B cell (primary cell): ENCODE data around the gene CPB2. TPM values are rescaled to one million over a fixed set of nuclear protein-coding genes. Genes with fewer than 3 reads are reported as not detected.

Experiments
- ATAC-seq: fragments of 200-7000 bp; cut with Tn5 transposase; one replicate; pipeline ENCODE4 v1.10.0; 2021; ENCODE audit warnings: low read depth, mild to moderate bottlenecking, moderate number of reproducible peaks, moderate library complexity
- CTCF ChIA-PET: fragments of 350-600 bp; sonication (Branson Sonifier 250); formaldehyde crosslinking; loops from one replicate; lab custom pipeline; 2021; ENCODE audit warnings: antibody characterized with exemption, inconsistent platforms; lab: Charles Lee
- POLR2A ChIA-PET: fragments of 350-600 bp; sonication (Branson Sonifier 250); formaldehyde crosslinking; loops from one replicate; lab custom pipeline; 2021; ENCODE audit warnings: antibody characterized with exemption; lab: Charles Lee
- DNase-seq: peaks from one replicate; pipeline ENCODE4 v3.0.0; 2013
- H2AFZ ChIP-seq: 2 replicates; pipeline ENCODE4 v1.6.1; 2012; ENCODE audit warnings: mild to moderate bottlenecking, low read depth, low read length; ENCODE audit not compliant: insufficient read depth, poor library complexity, severe bottlenecking
- H3K27ac ChIP-seq, 2 donors: 1 replicate in 1 of 2; 2 replicates in 1 of 2; pipeline ENCODE4 v1.5.1; 2012 to 2013; ENCODE audit warnings: low read length in 2 of 2, mild to moderate bottlenecking in 2 of 2, moderate library complexity in 1 of 2
- H3K27me3 ChIP-seq, 4 experiments: fragments of 200-600 bp in 1 of 4; sonication (generic) in 1 of 4; replicated peaks in 1 of 4; 1 replicate in 2 of 4; 2 replicates in 2 of 4; pipeline versions ENCODE4 v1.6.1 to v1.7.0; 2013 to 2016; ENCODE audit warnings: low read length in 3 of 4, mild to moderate bottlenecking in 2 of 4, mixed read lengths in 1 of 4, moderate library complexity in 1 of 4; ENCODE audit not compliant: insufficient read depth in 4 of 4, control insufficient read depth in 3 of 4; ENCODE audit errors: control extremely low read depth in 1 of 4
- H3K36me3 ChIP-seq, 2 experiments: replicated peaks in 1 of 2; 1 replicate in 1 of 2; 2 replicates in 1 of 2; pipeline versions ENCODE4 v1.6.1 to v1.7.1; 2013; ENCODE audit warnings: low read length in 1 of 2; ENCODE audit not compliant: insufficient read depth in 2 of 2, control insufficient read depth in 1 of 2; ENCODE audit errors: control extremely low read depth in 1 of 2, extremely low read depth in 1 of 2
- H3K4me1 ChIP-seq, 2 donors: fragments of 200-600 bp in 1 of 2; sonication (generic) in 1 of 2; 1 replicate in 1 of 2; 2 replicates in 1 of 2; pipeline versions ENCODE4 v1.5.1 to v1.6.1; 2013 to 2017; ENCODE audit warnings: low read length in 2 of 2; ENCODE audit not compliant: control insufficient read depth in 2 of 2, insufficient read depth in 2 of 2
- H3K4me2 ChIP-seq: replicated peaks from 2 replicates; pipeline ENCODE3; 2012; ENCODE audit warnings: mild to moderate bottlenecking, low read depth, low read length; ENCODE audit not compliant: poor library complexity, severe bottlenecking
- H3K4me3 ChIP-seq, 5 experiments: fragments of 200-600 bp in 1 of 5; sonication (generic) in 1 of 5; 1 replicate in 3 of 5; 2 replicates in 2 of 5; pipeline versions ENCODE4 v1.5.1 to v1.7.0; 2011 to 2016; ENCODE audit warnings: low read length in 4 of 5, mild to moderate bottlenecking in 4 of 5, low read depth in 2 of 5, control low read depth in 1 of 5, moderate library complexity in 1 of 5; ENCODE audit not compliant: insufficient read depth in 1 of 5; ENCODE audit errors: control extremely low read depth in 1 of 5, extremely low read depth in 1 of 5
- H3K79me2 ChIP-seq: fragments of 200-600 bp; sonication (generic); one replicate; pipeline ENCODE4 v1.6.0; 2016; ENCODE audit warnings: low read length; ENCODE audit not compliant: control insufficient read depth, insufficient read depth
- H3K9ac ChIP-seq: fragments of 200-600 bp; sonication (generic); 2 replicates; pipeline ENCODE4 v1.6.1; 2017; ENCODE audit warnings: mild to moderate bottlenecking, low read length, moderate library complexity
- H3K9me3 ChIP-seq, 3 donors: one replicate each; pipeline versions ENCODE4 v1.6.1 to v1.7.1; 2013; ENCODE audit warnings: low read length in 2 of 3; ENCODE audit not compliant: control insufficient read depth in 2 of 3, insufficient read depth in 1 of 3; ENCODE audit errors: control extremely low read depth in 1 of 3
- H4K20me1 ChIP-seq: 2 replicates; pipeline ENCODE4 v1.6.0; 2012; ENCODE audit warnings: mild to moderate bottlenecking, low read length; ENCODE audit not compliant: insufficient read depth, control insufficient read depth, poor library complexity, severe bottlenecking
- H3K27ac Mint-ChIP-seq: one replicate; pipeline ENCODE4 v1.8.0; 2021; ENCODE audit warnings: mixed read lengths
- H3K27me3 Mint-ChIP-seq: one replicate; pipeline ENCODE4 v1.8.0; 2021; ENCODE audit warnings: mixed read lengths
- H3K4me1 Mint-ChIP-seq: one replicate; pipeline ENCODE4 v1.8.0; 2021; ENCODE audit warnings: mixed read lengths
- H3K4me3 Mint-ChIP-seq: one replicate; pipeline ENCODE4 v1.8.0; 2021; ENCODE audit warnings: mixed read lengths
- H3K9me3 Mint-ChIP-seq: one replicate; pipeline ENCODE4 v1.8.0; 2022; ENCODE audit warnings: mixed read lengths; ENCODE audit not compliant: insufficient read depth
- EZH2 ChIP-seq: IDR thresholded peaks from 2 replicates; pipeline ENCODE4 v1.6.1; 2012; ENCODE audit warnings: borderline replicate concordance, low read depth, mild to moderate bottlenecking, moderate library complexity, low read length; ENCODE audit not compliant: insufficient read depth, poor library complexity, severe bottlenecking
- WGBS: methylation state at CpG from one replicate; pipeline ENCODE4 v1.1.5; 2013; ENCODE audit warnings: missing lambda C conversion rate; ENCODE audit not compliant: insufficient coverage; 5-methylcytosine and 5-hydroxymethylcytosine counted together
- intact Hi-C: fragments of 100-400 bp; cut with micrococcal nuclease; formaldehyde crosslinking; loops from one replicate; pipeline ENCODE4 v1.10.0; 2022
- polyA plus RNA-seq: library from polyadenylated mRNA; depleted of rRNA; stranded (reverse); fragments of >200 nt; gene quantifications from 2 replicates; pipeline ENCODE4 v1.2.3, GENCODE V29; 2012
- total RNA-seq, 2 donors: library from RNA; stranded (reverse); fragments of 120-200 nt in 1 of 2; gene quantifications; 1 replicate in 1 of 2; 2 replicates in 1 of 2; pipeline versions ENCODE4 v1.2.3 to v1.2.4, GENCODE V29; 2013 to 2022
- TF ChIP-seq, protein P1 (sequence below): fragments of 200-600 bp; IDR thresholded peaks from one replicate; pipeline ENCODE4 v1.8.0; 2022; ENCODE audit warnings: antibody characterized with exemption, mild to moderate bottlenecking

The CPB2 gene
- total and polyA plus RNA-seq, 2 donors (not counting 1 experiment from before 2014, with no cell fraction given), result not detected

DNA sequence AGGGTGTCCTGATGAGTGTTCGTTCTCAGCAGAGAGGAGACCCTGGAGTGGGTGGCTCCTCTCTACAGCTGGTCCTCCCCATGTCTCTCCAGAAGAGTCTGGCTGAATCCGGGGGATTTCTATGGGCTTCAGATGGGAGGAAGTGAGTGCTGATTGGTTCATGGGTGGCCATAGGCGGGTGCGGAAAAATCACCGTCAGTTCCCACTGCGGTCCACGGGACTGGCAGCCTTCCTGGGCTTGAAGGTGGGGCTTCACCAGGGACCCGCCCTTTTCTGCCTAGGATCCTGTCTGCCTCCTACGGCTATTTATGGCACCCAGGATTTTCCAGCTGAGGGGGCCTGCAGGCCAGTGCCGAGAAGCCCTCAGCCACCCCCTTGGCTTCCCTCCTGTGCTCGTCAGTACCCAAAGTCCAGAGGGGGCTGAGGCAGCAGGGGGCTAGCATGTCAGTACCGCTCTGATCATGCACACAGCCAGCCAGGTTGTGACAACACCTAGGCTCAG is 18.4 kb downstream of the CPB2 start:
- no peak for ATAC-seq
- Histone ChIP-seq H3K79me2 (no peaks in the 10 kb centered on the region), H3K36me3 (no peaks in the 10 kb centered on the region), H3K27ac (no peak overlapping the region), H3K27me3 (peaks cover 0 to under 1% (median 0%) of the 10 kb centered on the region in 4 experiments), H4K20me1 (no peaks in the 10 kb centered on the region), H3K4me1 (no peaks in the 10 kb centered on the region), H3K9ac (no peak overlapping the region), H3K4me3 (no peak overlapping the region), H3K9me3 (no peaks in the 10 kb centered on the region), H3K4me2 (no peak overlapping the region), H2AFZ (no peak overlapping the region)
- Mint-ChIP-seq H3K27ac (no peak overlapping the region), H3K9me3 (no peaks in the 10 kb centered on the region), H3K4me1 (no peaks in the 10 kb centered on the region), H3K4me3 (no peak overlapping the region), H3K27me3 (peaks cover 6% of the 10 kb centered on the region)
- POLR2A ChIA-PET, result no interaction called here
- CTCF ChIA-PET, result no interaction called here
- intact Hi-C loops, result no loop called here
- DNase-seq, result no peak
- no peak for TF ChIP-seq EZH2
- TF ChIP-seq, protein P1, sequence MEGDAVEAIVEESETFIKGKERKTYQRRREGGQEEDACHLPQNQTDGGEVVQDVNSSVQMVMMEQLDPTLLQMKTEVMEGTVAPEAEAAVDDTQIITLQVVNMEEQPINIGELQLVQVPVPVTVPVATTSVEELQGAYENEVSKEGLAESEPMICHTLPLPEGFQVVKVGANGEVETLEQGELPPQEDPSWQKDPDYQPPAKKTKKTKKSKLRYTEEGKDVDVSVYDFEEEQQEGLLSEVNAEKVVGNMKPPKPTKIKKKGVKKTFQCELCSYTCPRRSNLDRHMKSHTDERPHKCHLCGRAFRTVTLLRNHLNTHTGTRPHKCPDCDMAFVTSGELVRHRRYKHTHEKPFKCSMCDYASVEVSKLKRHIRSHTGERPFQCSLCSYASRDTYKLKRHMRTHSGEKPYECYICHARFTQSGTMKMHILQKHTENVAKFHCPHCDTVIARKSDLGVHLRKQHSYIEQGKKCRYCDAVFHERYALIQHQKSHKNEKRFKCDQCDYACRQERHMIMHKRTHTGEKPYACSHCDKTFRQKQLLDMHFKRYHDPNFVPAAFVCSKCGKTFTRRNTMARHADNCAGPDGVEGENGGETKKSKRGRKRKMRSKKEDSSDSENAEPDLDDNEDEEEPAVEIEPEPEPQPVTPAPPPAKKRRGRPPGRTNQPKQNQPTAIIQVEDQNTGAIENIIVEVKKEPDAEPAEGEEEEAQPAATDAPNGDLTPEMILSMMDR, result no peak
- WGBS, result 91% methylated on average over 11 of the region's 12 CpGs

DNA sequence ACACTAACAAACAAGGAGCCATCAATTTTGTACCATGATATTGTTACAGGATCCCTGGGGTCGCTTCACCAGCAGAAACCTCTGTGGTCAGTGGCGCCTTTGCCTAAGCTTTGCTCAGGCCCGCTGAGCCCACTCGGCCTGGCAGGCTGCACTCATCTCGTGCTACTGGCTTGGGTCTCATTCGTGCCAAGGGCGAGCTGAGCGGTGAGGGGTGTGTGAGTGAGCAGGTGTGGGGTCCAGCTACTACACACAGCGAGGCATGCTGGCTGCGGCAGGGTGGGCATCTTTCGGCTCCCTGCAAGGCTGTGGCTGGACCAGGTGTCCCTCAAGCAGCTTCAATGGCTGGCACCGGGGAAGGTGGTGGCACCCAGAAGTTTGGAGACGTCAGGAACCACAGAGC is 19.1 kb downstream of the CPB2 start:
- Mint-ChIP-seq H3K27me3 (peaks cover 3% of the 10 kb centered on the region), H3K4me1 (no peaks in the 10 kb centered on the region), H3K4me3 (no peak overlapping the region), H3K27ac (no peak overlapping the region), H3K9me3 (no peaks in the 10 kb centered on the region)
- no peak for ATAC-seq
- ChIA-PET POLR2A (no interaction called here), CTCF (no interaction called here)
- TF ChIP-seq, protein P1, result no peak
- no peak for TF ChIP-seq EZH2
- H3K4me3 ChIP-seq, result no peak overlapping the region
- H3K4me2 ChIP-seq, result no peak overlapping the region
- H4K20me1 ChIP-seq, result no peaks in the 10 kb centered on the region
- H3K36me3 ChIP-seq, result no peaks in the 10 kb centered on the region
- no peaks in the 10 kb centered on the region for H3K79me2 ChIP-seq
- intact Hi-C loops, result no loop called here
- H3K4me1 ChIP-seq, result no peaks in the 10 kb centered on the region
- H3K27ac ChIP-seq, result no peak overlapping the region
- no peaks in the 10 kb centered on the region for H3K9me3 ChIP-seq
- H3K27me3 ChIP-seq, result no peaks in the 10 kb centered on the region
- H3K9ac ChIP-seq, result no peak overlapping the region
- DNase-seq, result no peak
- WGBS, result 98% methylated on average over 13 of the region's 13 CpGs
- H2AFZ ChIP-seq, result no peak overlapping the region
